Measurements from ENCODE around the gene EPHB1. TPM values are rescaled to one million over a fixed set of nuclear protein-coding genes. Genes with fewer than 3 reads are reported as not detected.

Gene EPHB1
- total RNA-seq, 1 experiment from 2014 or later, result 7.0 TPM

DNA sequence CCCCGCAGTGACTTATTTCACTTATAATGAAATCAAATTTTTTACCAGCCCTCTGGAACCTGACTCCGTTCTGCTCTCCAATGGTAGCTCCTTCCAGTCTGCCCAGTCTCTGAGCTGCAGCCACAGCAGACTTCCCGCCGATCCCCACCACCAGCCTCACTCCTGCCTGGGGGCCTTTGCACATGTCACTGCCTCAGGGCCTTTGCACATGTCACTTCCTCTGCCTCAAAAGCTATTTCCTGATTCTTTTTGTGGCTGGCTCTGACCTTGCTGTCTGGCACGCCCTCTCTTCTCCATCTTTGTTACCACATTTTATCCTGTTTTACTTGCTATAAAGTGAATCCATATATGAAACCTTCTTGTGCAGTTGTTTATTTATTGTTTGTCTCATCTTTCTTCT lies 277.4 kb downstream of the EPHB1 start:
- ChIA-PET CTCF (no interaction called here), POLR2A (no interaction called here)
- H3K9me3 Mint-ChIP-seq, result peaks cover 46% of the 10 kb centered on the region
- no peak overlapping the region for H3K4me3 Mint-ChIP-seq
- no peaks in the 10 kb centered on the region; the same call in 1 of the 2 replicates for H3K27me3 Mint-ChIP-seq (ENCODE audit: low read depth)
- peaks cover 8% of the 10 kb centered on the region for H3K4me1 Mint-ChIP-seq
- peaks cover 13% of the 10 kb centered on the region for H3K36me3 Mint-ChIP-seq
- no peak for ATAC-seq
- no peak overlapping the region for H3K27ac Mint-ChIP-seq
- no peak for TF ChIP-seq SMAD4 (CRISPR knock-in tag; IDR thresholded peaks at IDR 0.05)
- TF ChIP-seq, protein P1, sequence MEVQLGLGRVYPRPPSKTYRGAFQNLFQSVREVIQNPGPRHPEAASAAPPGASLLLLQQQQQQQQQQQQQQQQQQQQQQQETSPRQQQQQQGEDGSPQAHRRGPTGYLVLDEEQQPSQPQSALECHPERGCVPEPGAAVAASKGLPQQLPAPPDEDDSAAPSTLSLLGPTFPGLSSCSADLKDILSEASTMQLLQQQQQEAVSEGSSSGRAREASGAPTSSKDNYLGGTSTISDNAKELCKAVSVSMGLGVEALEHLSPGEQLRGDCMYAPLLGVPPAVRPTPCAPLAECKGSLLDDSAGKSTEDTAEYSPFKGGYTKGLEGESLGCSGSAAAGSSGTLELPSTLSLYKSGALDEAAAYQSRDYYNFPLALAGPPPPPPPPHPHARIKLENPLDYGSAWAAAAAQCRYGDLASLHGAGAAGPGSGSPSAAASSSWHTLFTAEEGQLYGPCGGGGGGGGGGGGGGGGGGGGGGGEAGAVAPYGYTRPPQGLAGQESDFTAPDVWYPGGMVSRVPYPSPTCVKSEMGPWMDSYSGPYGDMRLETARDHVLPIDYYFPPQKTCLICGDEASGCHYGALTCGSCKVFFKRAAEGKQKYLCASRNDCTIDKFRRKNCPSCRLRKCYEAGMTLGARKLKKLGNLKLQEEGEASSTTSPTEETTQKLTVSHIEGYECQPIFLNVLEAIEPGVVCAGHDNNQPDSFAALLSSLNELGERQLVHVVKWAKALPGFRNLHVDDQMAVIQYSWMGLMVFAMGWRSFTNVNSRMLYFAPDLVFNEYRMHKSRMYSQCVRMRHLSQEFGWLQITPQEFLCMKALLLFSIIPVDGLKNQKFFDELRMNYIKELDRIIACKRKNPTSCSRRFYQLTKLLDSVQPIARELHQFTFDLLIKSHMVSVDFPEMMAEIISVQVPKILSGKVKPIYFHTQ (CRISPR knock-in tag; IDR thresholded peaks at IDR 0.05), result no peak
- no peak for TF ChIP-seq CREB1 (CRISPR knock-in tag; IDR thresholded peaks at IDR 0.05)
- no peak for TF ChIP-seq ATF2 (CRISPR knock-in tag; IDR thresholded peaks at IDR 0.05; ENCODE audit: borderline replicate concordance, low read depth)
- TF ChIP-seq, protein P2, sequence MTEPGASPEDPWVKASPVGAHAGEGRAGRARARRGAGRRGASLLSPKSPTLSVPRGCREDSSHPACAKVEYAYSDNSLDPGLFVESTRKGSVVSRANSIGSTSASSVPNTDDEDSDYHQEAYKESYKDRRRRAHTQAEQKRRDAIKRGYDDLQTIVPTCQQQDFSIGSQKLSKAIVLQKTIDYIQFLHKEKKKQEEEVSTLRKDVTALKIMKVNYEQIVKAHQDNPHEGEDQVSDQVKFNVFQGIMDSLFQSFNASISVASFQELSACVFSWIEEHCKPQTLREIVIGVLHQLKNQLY (CRISPR knock-in tag; IDR thresholded peaks at IDR 0.05), result no peak
- no peak for TF ChIP-seq MAX (CRISPR knock-in tag; IDR thresholded peaks at IDR 0.05)
- TF ChIP-seq HMGA2 (CRISPR knock-in tag; IDR thresholded peaks at IDR 0.05), result no peak
- TF ChIP-seq GRHL2 (CRISPR knock-in tag; IDR thresholded peaks at IDR 0.05; ENCODE audit: insufficient replicate concordance, severe bottlenecking), result no peak
- no peak for DNase-seq (ENCODE audit: low spot score)

GRCh38 chr3:135075157-135075556 lies 280.1 kb downstream of the EPHB1 start:
- TF ChIP-seq RORB (CRISPR knock-in tag; IDR thresholded peaks at IDR 0.05) (no peak), ZNF121 (CRISPR knock-in tag; IDR thresholded peaks at IDR 0.05) (no peak), PRRX2 (CRISPR knock-in tag; IDR thresholded peaks at IDR 0.05) (no peak), TEAD1 (CRISPR knock-in tag; IDR thresholded peaks at IDR 0.05) (no peak)
- H3K36me3 Mint-ChIP-seq, result peaks cover 8% of the 10 kb centered on the region
- H3K4me1 Mint-ChIP-seq, result peaks cover 15% of the 10 kb centered on the region
- no peaks in the 10 kb centered on the region; the same call in 1 of the 2 replicates for H3K27me3 Mint-ChIP-seq (ENCODE audit: low read depth)
- H3K9me3 Mint-ChIP-seq, result peaks cover 37% of the 10 kb centered on the region
- ChIA-PET POLR2A (no interaction called here), CTCF (no interaction called here)
- no peak for ATAC-seq
- H3K27ac Mint-ChIP-seq, result no peak overlapping the region
- no peak overlapping the region for H3K4me3 Mint-ChIP-seq
- no peak for DNase-seq (ENCODE audit: low spot score)

DNA sequence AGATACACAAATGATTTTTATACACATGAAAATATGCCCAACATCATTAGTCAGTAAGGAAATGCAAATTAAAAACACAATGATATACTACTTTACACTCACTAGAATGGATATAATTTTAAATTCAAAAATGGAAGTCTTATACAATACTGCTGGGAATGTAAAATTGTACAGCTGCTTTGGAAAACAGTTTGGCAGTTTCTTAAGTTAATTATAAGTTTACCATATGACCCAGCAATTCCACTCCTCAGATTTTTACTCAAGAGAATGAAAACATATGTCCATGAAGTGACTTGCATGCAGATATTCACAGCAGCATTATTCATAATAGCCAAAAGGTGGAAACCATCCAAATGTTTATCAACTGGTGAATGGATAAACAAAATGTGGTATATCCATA lies 281.3 kb downstream of the EPHB1 start:
- Mint-ChIP-seq H3K4me3 (no peak overlapping the region), H3K4me1 (peaks cover 19% of the 10 kb centered on the region), H3K27ac (no peak overlapping the region), H3K27me3 (ENCODE audit: low read depth) (no peaks in the 10 kb centered on the region; the same call in 1 of the 2 replicates), H3K9me3 (peaks cover 37% of the 10 kb centered on the region), H3K36me3 (peaks cover 8% of the 10 kb centered on the region)
- DNase-seq (ENCODE audit: low spot score) (no peak), ATAC-seq (no peak)
- no peak for TF ChIP-seq HMGA2 (CRISPR knock-in tag; IDR thresholded peaks at IDR 0.05)
- TF ChIP-seq, protein P3, sequence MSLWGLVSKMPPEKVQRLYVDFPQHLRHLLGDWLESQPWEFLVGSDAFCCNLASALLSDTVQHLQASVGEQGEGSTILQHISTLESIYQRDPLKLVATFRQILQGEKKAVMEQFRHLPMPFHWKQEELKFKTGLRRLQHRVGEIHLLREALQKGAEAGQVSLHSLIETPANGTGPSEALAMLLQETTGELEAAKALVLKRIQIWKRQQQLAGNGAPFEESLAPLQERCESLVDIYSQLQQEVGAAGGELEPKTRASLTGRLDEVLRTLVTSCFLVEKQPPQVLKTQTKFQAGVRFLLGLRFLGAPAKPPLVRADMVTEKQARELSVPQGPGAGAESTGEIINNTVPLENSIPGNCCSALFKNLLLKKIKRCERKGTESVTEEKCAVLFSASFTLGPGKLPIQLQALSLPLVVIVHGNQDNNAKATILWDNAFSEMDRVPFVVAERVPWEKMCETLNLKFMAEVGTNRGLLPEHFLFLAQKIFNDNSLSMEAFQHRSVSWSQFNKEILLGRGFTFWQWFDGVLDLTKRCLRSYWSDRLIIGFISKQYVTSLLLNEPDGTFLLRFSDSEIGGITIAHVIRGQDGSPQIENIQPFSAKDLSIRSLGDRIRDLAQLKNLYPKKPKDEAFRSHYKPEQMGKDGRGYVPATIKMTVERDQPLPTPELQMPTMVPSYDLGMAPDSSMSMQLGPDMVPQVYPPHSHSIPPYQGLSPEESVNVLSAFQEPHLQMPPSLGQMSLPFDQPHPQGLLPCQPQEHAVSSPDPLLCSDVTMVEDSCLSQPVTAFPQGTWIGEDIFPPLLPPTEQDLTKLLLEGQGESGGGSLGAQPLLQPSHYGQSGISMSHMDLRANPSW (CRISPR knock-in tag; conservative IDR thresholded peaks at IDR 0.05; ENCODE audit: low read depth), result no peak
- no peak for TF ChIP-seq OVOL2 (CRISPR knock-in tag; IDR thresholded peaks at IDR 0.05; ENCODE audit: borderline replicate concordance)
- ChIA-PET POLR2A (no interaction called here), CTCF (no interaction called here)
